GM13977 (cell line): ENCODE measurements around the gene ZNF79.

Experiments
- DNase-seq: peaks from one replicate; pipeline ENCODE4 v3.0.0; 2012; ENCODE audit warnings: low spot score
- CTCF ChIP-seq: IDR thresholded peaks from 2 replicates; pipeline ENCODE4 v1.5.1; 2012; ENCODE audit warnings: mild to moderate bottlenecking, control low read depth; ENCODE audit not compliant: insufficient read depth; ENCODE audit errors: extremely low read depth, missing control alignments
- in situ Hi-C: fragments of 300-500 bp; cut with MboI; formaldehyde crosslinking; loops from one replicate; pipeline ENCODE4 v1.12.0; 2022; ENCODE audit warnings: low sequenced_read_pairs, low pct_unique_long_range_greater_than_20kb, mixed read lengths, inconsistent platforms; ENCODE audit not compliant: unreplicated experiment

Gene ZNF79

GRCh38 chr9:127437497-127438264 lies 13.5 kb downstream of the ZNF79 start:
- in situ Hi-C loops: no loop called here
- TF ChIP-seq CTCF: no peak
- DNase-seq: no peak

- no peak for TF ChIP-seq CTCF
- in situ Hi-C loops: no loop called here
Observed at GRCh38 chr9:127438394-127438793, 14.2 kb downstream of the ZNF79 start.

GRCh38 chr9:127444283-127444920 lies 20.2 kb downstream of the ZNF79 start:
- TF ChIP-seq CTCF: no peak
- DNase-seq: no peak
- in situ Hi-C loops: no loop called here

More at GRCh38 chr9:127438394-127438793, 14.2 kb downstream of the ZNF79 start:
- no peak for DNase-seq

GRCh38 chr9:127444921-127445850 lies 21.0 kb downstream of the ZNF79 start:
- in situ Hi-C loops: no loop called here
- DNase-seq: no peak
- TF ChIP-seq CTCF: no peak

GRCh38 chr9:127445851-127446712 lies 21.9 kb downstream of the ZNF79 start:
- in situ Hi-C loops: no loop called here
- no peak for TF ChIP-seq CTCF
- no peak for DNase-seq
